ENCODE measurements around the gene KCNH8. TPM values are rescaled to one million over a fixed set of nuclear protein-coding genes. Genes with fewer than 3 reads are reported as not detected.

KCNH8 gene
- polyA plus RNA-seq, 3 donors = 0.03 TPM; not detected in 2

DNA sequence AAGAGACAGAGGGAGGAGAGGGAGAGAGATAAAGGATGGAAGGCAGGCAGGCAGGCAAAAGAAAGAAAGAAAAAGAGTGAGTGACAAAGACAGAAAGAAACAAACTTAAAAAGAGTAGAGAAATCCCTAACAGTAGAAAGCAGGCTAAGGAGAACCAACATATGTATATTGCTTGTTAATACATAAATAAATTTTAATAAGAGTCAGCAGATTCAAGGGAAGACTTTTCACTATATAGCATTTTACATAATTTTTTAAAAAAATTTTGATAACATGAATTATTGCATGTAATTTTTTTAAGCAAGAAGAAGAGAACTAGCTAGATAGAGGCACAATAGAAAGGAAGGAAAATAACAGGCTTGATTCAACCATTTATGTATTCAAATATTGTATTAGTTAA, 291.6 kb downstream of the KCNH8 start:
- Mint-ChIP-seq H3K27me3 (ENCODE audit: low read depth in 3 of 3) (no peaks in the 10 kb centered on the region), H3K36me3 (no peaks in the 10 kb centered on the region), H3K9me3 (peaks cover 0 to 2% (median 0%) of the 10 kb centered on the region in 7 donors), H3K4me1 (no peaks in the 10 kb centered on the region), H3K4me3 (no peak overlapping the region), H3K27ac (no peak overlapping the region)
- intact Hi-C loops (cut with micrococcal nuclease) = no loop called here
- Histone ChIP-seq H2AFZ (ENCODE audit: insufficient read depth, low read depth, low read length, poor library complexity, severe bottlenecking) (no peak overlapping the region), H3K27me3 (ENCODE audit: control insufficient read depth in 2 of 2, insufficient read depth in 2 of 2, low read length in 2 of 2) (no peaks in the 10 kb centered on the region), H3K4me1 (ENCODE audit: control insufficient read depth in 1 of 2, insufficient read depth in 2 of 2, low read length in 2 of 2) (no peaks in the 10 kb centered on the region), H4K20me1 (ENCODE audit: insufficient read depth, low read length) (no peaks in the 10 kb centered on the region), H3K9me3 (replicated peaks in 1 of 2; ENCODE audit: control insufficient read depth in 1 of 2, insufficient read depth in 1 of 2, low read length in 2 of 2) (no peaks in the 10 kb centered on the region), H3K9ac (ENCODE audit: insufficient read depth, low read length, poor library complexity, severe bottlenecking) (no peak overlapping the region), H3K36me3 (replicated peaks in 1 of 2; ENCODE audit: control insufficient read depth in 1 of 2, insufficient read depth in 2 of 2, low read length in 2 of 2) (no peaks in the 10 kb centered on the region), H3K79me2 (ENCODE audit: insufficient read depth, low read length) (no peaks in the 10 kb centered on the region), H3K4me2 (replicated peaks; ENCODE audit: extremely low read depth, low read length, poor library complexity, severe bottlenecking) (no peak overlapping the region), H3K27ac (ENCODE audit: low read depth in 1 of 2, low read length in 2 of 2) (no peak overlapping the region), H3K4me3 (replicated peaks in 1 of 3; ENCODE audit: low read depth in 2 of 3, low read length in 3 of 3) (no peak overlapping the region)
- no peak for DNase-seq
- TF ChIP-seq CTCF (IDR thresholded peaks at IDR 0.05) = no peak

GRCh38 chr3:19446138-19446537, 297.8 kb downstream of the KCNH8 start:
- TF ChIP-seq CTCF (IDR thresholded peaks at IDR 0.05) = no peak
- Mint-ChIP-seq H3K27ac (no peak overlapping the region), H3K4me1 (no peaks in the 10 kb centered on the region), H3K4me3 (no peak overlapping the region), H3K36me3 (no peaks in the 10 kb centered on the region), H3K27me3 (ENCODE audit: low read depth in 3 of 3) (no peaks in the 10 kb centered on the region), H3K9me3 (peaks cover 0 to 2% (median 0%) of the 10 kb centered on the region in 7 donors)
- H3K27me3 ChIP-seq (ENCODE audit: control insufficient read depth in 2 of 2, insufficient read depth in 2 of 2, low read length in 2 of 2) = no peaks in the 10 kb centered on the region
- H3K4me1 ChIP-seq (ENCODE audit: control insufficient read depth in 1 of 2, insufficient read depth in 2 of 2, low read length in 2 of 2) = no peaks in the 10 kb centered on the region
- no peaks in the 10 kb centered on the region for H3K9me3 ChIP-seq (replicated peaks in 1 of 2; ENCODE audit: control insufficient read depth in 1 of 2, insufficient read depth in 1 of 2, low read length in 2 of 2)
- no peaks in the 10 kb centered on the region for H3K79me2 ChIP-seq (ENCODE audit: insufficient read depth, low read length)
- WGBS (ENCODE audit: insufficient coverage) = 80% methylated on average over 1 of the region's 2 CpGs
- intact Hi-C loops (cut with micrococcal nuclease) = no loop called here
- H3K36me3 ChIP-seq (replicated peaks in 1 of 2; ENCODE audit: control insufficient read depth in 1 of 2, insufficient read depth in 2 of 2, low read length in 2 of 2) = no peaks in the 10 kb centered on the region
- no peak overlapping the region for H2AFZ ChIP-seq (ENCODE audit: insufficient read depth, low read depth, low read length, poor library complexity, severe bottlenecking)
- H4K20me1 ChIP-seq (ENCODE audit: insufficient read depth, low read length) = no peaks in the 10 kb centered on the region
- H3K4me2 ChIP-seq (replicated peaks; ENCODE audit: extremely low read depth, low read length, poor library complexity, severe bottlenecking) = no peak overlapping the region
- no peak overlapping the region for H3K9ac ChIP-seq (ENCODE audit: insufficient read depth, low read length, poor library complexity, severe bottlenecking)
- H3K27ac ChIP-seq (ENCODE audit: low read depth in 1 of 2, low read length in 2 of 2) = no peak overlapping the region
- H3K4me3 ChIP-seq (replicated peaks in 1 of 3; ENCODE audit: low read depth in 2 of 3, low read length in 3 of 3) = no peak overlapping the region
- no peak for DNase-seq
